DOHH2 (cell line): ENCODE data around the gene PAQR8.

Experiments
- H3F3A ChIP-seq: fragments of 200-600 bp; sonication (generic), shearing (Covaris generic); 2 replicates; pipeline ENCODE4 v1.6.0; 2016; ENCODE audit warnings: antibody characterized with exemption, mild to moderate bottlenecking; ENCODE audit not compliant: control insufficient read depth, insufficient read depth
- H3K27ac ChIP-seq: fragments of 200-600 bp; sonication (generic); 2 replicates; pipeline ENCODE4 v1.5.1; 2014; ENCODE audit warnings: low read depth, mild to moderate bottlenecking, low read length, moderate library complexity
- H3K27me3 ChIP-seq: fragments of 200-600 bp; sonication (generic); 2 replicates; pipeline ENCODE4 v1.6.1; 2014; ENCODE audit warnings: mild to moderate bottlenecking, low read length, mixed read lengths; ENCODE audit not compliant: control insufficient read depth
- H3K36me3 ChIP-seq: fragments of 200-600 bp; sonication (generic); 2 replicates; pipeline ENCODE4 v1.6.1; 2014; ENCODE audit warnings: mild to moderate bottlenecking, low read length, moderate library complexity, mixed read lengths; ENCODE audit not compliant: control insufficient read depth
- H3K4me1 ChIP-seq: fragments of 200-600 bp; sonication (generic); 2 replicates; pipeline ENCODE4 v1.6.1; 2014; ENCODE audit warnings: mild to moderate bottlenecking, low read length, mixed read lengths; ENCODE audit not compliant: control insufficient read depth
- H3K4me2 ChIP-seq: fragments of 200-600 bp; sonication (generic); 2 replicates; pipeline ENCODE4 v1.6.0; 2014; ENCODE audit warnings: mild to moderate bottlenecking, low read length, moderate library complexity
- H3K4me3 ChIP-seq: fragments of 200-600 bp; sonication (generic); 2 replicates; pipeline ENCODE4 v1.5.1; 2014; ENCODE audit warnings: mild to moderate bottlenecking, low read length, mixed read lengths
- H3K79me2 ChIP-seq: fragments of 200-600 bp; sonication (generic); 2 replicates; pipeline ENCODE4 v1.6.1; 2014; ENCODE audit warnings: mild to moderate bottlenecking, low read length, mixed read lengths; ENCODE audit not compliant: control insufficient read depth
- H3K9me2 ChIP-seq: fragments of 200-600 bp; sonication (generic); replicated peaks from 2 replicates; pipeline ENCODE4 v1.6.1; 2014; ENCODE audit warnings: mild to moderate bottlenecking, low read length, mixed read lengths; ENCODE audit not compliant: control insufficient read depth
- H3K9me3 ChIP-seq: fragments of 200-600 bp; sonication (generic); 2 replicates; pipeline ENCODE4 v1.6.1; 2014; ENCODE audit warnings: antibody characterized with exemption, low read length, mixed read lengths; ENCODE audit not compliant: control insufficient read depth, insufficient read depth
- H4K20me1 ChIP-seq: fragments of 200-600 bp; sonication (generic); 2 replicates; pipeline ENCODE4 v1.6.0; 2014; ENCODE audit warnings: low read depth, mild to moderate bottlenecking, antibody characterized with exemption, low read length, moderate library complexity; ENCODE audit not compliant: control insufficient read depth, insufficient read depth
- CTCF ChIP-seq: fragments of 200-600 bp; sonication (generic); IDR thresholded peaks from one replicate; pipeline ENCODE4 v1.5.1; 2014; ENCODE audit warnings: antibody characterized with exemption, mild to moderate bottlenecking, low read depth, low read length; ENCODE audit not compliant: poor library complexity, severe bottlenecking
- EZH2phosphoT487 ChIP-seq: fragments of 200-600 bp; sonication (generic); IDR thresholded peaks from 2 replicates; pipeline ENCODE4 v1.6.1; 2017; ENCODE audit warnings: borderline replicate concordance, mild to moderate bottlenecking, antibody characterized with exemption, low read length, moderate library complexity, mixed read lengths

The PAQR8 gene

GRCh38 chr6:52359403-52359802 is 2.5 kb upstream of the PAQR8 start:
- no peaks in the 10 kb centered on the region for H3K36me3 ChIP-seq
- no peaks in the 10 kb centered on the region for H4K20me1 ChIP-seq
- TF ChIP-seq EZH2phosphoT487 (no peak), CTCF (no peak)
- peak overlapping the region; percentile 59 for H3K4me3 ChIP-seq
- no peaks in the 10 kb centered on the region for H3K27me3 ChIP-seq
- no peaks in the 10 kb centered on the region for H3K9me3 ChIP-seq
- H3K27ac ChIP-seq: peak overlapping the region; percentile 38
- H3K4me1 ChIP-seq: peaks cover 47% of the 10 kb centered on the region
- H3K4me2 ChIP-seq: peak overlapping the region; percentile 72
- no peaks in the 10 kb centered on the region for H3K9me2 ChIP-seq
- H3F3A ChIP-seq: peaks cover 14% of the 10 kb centered on the region
- H3K79me2 ChIP-seq: peaks cover 23% of the 10 kb centered on the region

GRCh38 chr6:52360028-52360427 is 1.9 kb upstream of the PAQR8 start:
- Histone ChIP-seq H3K4me1 (peaks cover 47% of the 10 kb centered on the region), H3K27ac (peak overlapping the region; percentile 38), H3K9me2 (no peaks in the 10 kb centered on the region), H3K36me3 (peaks cover 6% of the 10 kb centered on the region; the same call in 1 of the 2 replicates), H3K4me2 (peak overlapping the region; percentile 72), H3K79me2 (peaks cover 29% of the 10 kb centered on the region), H3K27me3 (no peaks in the 10 kb centered on the region), H3F3A (peaks cover 14% of the 10 kb centered on the region), H4K20me1 (no peaks in the 10 kb centered on the region), H3K4me3 (peak overlapping the region; percentile 59), H3K9me3 (no peaks in the 10 kb centered on the region)
- no peak for TF ChIP-seq CTCF

GRCh38 chr6:52360601-52361413 is 1.1 kb upstream of the PAQR8 start:
- Histone ChIP-seq H3K27me3 (no peaks in the 10 kb centered on the region), H3K9me2 (no peaks in the 10 kb centered on the region), H3K4me1 (peaks cover 47% of the 10 kb centered on the region), H3K9me3 (no peaks in the 10 kb centered on the region), H3K4me2 (peak overlapping the region; percentile 72), H4K20me1 (no peaks in the 10 kb centered on the region), H3K79me2 (peaks cover 35% of the 10 kb centered on the region), H3K36me3 (peaks cover 6% of the 10 kb centered on the region; the same call in 1 of the 2 replicates), H3K4me3 (peak overlapping the region; percentile 79), H3F3A (peaks cover 14% of the 10 kb centered on the region), H3K27ac (no peak overlapping the region)
- TF ChIP-seq EZH2phosphoT487: no peak
- TF ChIP-seq CTCF: no peak
